Progenitor cell of endocrine pancreas (in vitro differentiated cells): Measurements from ENCODE around the gene LBHD1. TPM values are rescaled to one million over a fixed set of nuclear protein-coding genes. Genes with fewer than 3 reads are reported as not detected.
A peak's percentile ranks its signal among the peaks of the same experiment; 100 is the strongest.
"Not testable (repeated sequence)": the region's sequence is repeated elsewhere in the genome, so short reads cannot be mapped to it uniquely, and the experiment has no call there.

ENCODE experiments used
- DNase-seq: peaks from one replicate; pipeline ENCODE4 v3.0.0; 2021; ENCODE audit warnings: low spot score; ENCODE audit not compliant: unreplicated experiment
- H3K27ac Mint-ChIP-seq: 2 replicates; pipeline ENCODE4 v1.8.0; 2021; ENCODE audit warnings: mild to moderate bottlenecking, moderate library complexity, mixed read lengths
- H3K27me3 Mint-ChIP-seq: 2 replicates; pipeline ENCODE4 v1.8.0; 2021; ENCODE audit warnings: mixed read lengths
- H3K36me3 Mint-ChIP-seq: 2 replicates; pipeline ENCODE4 v1.8.0; 2022; ENCODE audit warnings: mixed read lengths; ENCODE audit not compliant: insufficient read depth
- H3K4me1 Mint-ChIP-seq: 2 replicates; pipeline ENCODE4 v1.8.0; 2021; ENCODE audit warnings: low read depth, mixed read lengths
- H3K4me3 Mint-ChIP-seq: 2 replicates; pipeline ENCODE4 v1.8.0; 2021; ENCODE audit warnings: low read depth, mild to moderate bottlenecking, moderate library complexity, mixed read lengths
- H3K9me3 Mint-ChIP-seq: 2 replicates; pipeline ENCODE4 v1.8.0; 2021; ENCODE audit warnings: low read depth, mixed read lengths
- total RNA-seq: library from RNA; stranded (reverse); gene quantifications from 2 replicates; pipeline ENCODE4 v1.2.1, GENCODE V29; 2021
- TF ChIP-seq, protein P1 (sequence below): fragments of 200-600 bp; sonication (generic); IDR thresholded peaks from one replicate; pipeline ENCODE4 v1.5.0; 2021; ENCODE audit warnings: antibody characterized with exemption, mild to moderate bottlenecking; ENCODE audit not compliant: unreplicated experiment

The LBHD1 gene
- total RNA-seq, 1 donor from 2014 or later = 9.3 TPM

DNA sequence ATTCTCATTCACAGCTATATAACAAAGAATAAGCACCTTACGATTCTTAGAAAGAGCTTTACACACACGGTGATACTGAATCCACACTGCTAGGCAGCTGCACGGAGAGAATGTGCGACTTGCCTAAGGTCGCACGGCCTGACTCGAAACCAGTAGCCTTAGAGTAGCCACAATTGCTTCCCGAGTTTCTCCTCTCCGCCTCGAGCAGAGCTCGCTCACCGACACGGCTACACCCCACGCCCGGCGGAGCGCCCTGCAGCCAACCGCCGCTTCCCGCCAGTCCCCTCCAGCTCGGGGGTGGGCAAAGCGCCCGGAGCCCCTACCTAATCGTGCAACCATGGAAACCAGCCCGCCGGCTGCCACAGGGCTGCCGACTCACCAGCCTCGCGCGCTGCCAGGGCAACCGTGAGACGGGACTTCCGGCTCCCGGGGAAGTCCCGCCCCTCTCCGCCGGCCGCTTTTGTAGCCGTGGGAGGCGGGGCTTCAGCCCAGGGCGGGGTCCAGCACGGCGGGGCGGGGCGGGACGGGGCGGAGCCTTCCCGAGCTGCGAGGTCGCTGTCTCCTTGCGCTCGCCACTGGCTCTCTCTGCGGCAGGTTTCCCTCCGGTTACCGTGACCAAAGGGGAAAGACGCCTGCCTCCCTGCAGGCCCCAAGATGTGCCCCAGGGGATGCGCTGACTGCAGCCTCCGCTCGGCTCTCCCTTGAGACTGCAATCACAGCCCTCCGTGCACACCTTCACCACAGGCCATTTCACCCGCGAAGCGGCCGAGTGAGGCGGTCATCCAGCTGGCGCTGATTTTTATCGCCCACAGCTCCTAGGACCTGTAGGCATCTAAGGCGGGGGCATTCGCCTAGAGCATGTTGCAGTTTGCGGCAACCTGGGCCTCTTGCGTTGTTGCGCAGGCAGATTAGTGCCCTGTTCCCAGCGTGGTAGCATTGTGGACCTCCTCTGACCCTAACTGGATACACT, 34.1 kb upstream of the LBHD1 start:
- Mint-ChIP-seq H3K9me3 (no peaks in the 10 kb centered on the region), H3K4me3 (peak overlapping the region; percentile 90), H3K4me1 (peaks cover 28% of the 10 kb centered on the region), H3K27me3 (no peaks in the 10 kb centered on the region), H3K36me3 (peaks cover 11% of the 10 kb centered on the region), H3K27ac (peak overlapping the region; percentile 99)
- TF ChIP-seq, protein P1, sequence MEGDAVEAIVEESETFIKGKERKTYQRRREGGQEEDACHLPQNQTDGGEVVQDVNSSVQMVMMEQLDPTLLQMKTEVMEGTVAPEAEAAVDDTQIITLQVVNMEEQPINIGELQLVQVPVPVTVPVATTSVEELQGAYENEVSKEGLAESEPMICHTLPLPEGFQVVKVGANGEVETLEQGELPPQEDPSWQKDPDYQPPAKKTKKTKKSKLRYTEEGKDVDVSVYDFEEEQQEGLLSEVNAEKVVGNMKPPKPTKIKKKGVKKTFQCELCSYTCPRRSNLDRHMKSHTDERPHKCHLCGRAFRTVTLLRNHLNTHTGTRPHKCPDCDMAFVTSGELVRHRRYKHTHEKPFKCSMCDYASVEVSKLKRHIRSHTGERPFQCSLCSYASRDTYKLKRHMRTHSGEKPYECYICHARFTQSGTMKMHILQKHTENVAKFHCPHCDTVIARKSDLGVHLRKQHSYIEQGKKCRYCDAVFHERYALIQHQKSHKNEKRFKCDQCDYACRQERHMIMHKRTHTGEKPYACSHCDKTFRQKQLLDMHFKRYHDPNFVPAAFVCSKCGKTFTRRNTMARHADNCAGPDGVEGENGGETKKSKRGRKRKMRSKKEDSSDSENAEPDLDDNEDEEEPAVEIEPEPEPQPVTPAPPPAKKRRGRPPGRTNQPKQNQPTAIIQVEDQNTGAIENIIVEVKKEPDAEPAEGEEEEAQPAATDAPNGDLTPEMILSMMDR = no peak
- peak; percentile 91 for DNase-seq

DNA sequence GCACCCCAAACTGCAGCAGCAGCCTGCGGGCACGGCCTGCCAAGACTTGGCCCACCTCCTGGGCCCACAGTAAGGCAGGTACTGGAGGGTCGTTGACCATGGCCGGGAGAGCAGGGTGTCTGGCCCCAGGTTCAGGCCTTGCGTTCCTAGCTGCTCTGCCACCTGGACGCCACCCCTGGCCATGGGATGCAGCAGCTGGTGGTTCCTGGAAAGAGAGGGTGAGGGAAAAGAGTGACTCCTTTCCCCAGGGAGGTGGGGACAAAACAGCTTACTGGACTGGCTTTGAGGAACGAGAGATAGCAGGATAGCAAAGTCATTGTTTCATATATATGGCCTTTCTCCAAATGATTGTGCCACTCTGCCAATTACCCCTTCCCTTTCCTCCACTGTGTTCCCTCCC, 33.3 kb upstream of the LBHD1 start:
- Mint-ChIP-seq H3K27ac (peak overlapping the region; percentile 99), H3K9me3 (no peaks in the 10 kb centered on the region), H3K36me3 (peaks cover 12% of the 10 kb centered on the region), H3K4me1 (peaks cover 28% of the 10 kb centered on the region), H3K4me3 (peak overlapping the region; percentile 90), H3K27me3 (no peaks in the 10 kb centered on the region)
- DNase-seq = no peak
- TF ChIP-seq, protein P1 = no peak

DNA sequence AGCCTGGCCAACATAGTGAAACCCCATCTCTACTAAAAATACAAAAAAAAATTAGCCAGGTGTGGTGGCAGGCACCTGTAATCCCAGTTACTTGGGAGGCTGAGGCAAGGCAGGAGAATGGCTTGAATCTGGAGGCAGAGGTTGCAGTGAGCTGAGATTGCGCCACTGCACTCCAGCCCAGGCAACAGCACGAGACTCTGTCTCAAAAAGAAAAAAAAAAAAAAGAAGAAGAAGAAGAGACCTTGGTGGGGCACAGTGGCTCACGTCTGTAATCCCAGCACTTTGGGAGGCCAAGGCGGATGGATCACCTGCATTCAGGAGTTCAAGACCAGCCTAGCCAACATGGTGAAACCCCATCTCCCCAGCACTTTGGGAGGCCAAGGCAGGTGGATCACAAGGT, 31.9 kb upstream of the LBHD1 start:
- peaks cover 23% of the 10 kb centered on the region for H3K4me1 Mint-ChIP-seq
- DNase-seq, H3K9me3 Mint-ChIP-seq, H3K27ac Mint-ChIP-seq, H3K27me3 Mint-ChIP-seq, H3K4me3 Mint-ChIP-seq: not testable (repeated sequence)
- peaks cover 11% of the 10 kb centered on the region for H3K36me3 Mint-ChIP-seq

DNA sequence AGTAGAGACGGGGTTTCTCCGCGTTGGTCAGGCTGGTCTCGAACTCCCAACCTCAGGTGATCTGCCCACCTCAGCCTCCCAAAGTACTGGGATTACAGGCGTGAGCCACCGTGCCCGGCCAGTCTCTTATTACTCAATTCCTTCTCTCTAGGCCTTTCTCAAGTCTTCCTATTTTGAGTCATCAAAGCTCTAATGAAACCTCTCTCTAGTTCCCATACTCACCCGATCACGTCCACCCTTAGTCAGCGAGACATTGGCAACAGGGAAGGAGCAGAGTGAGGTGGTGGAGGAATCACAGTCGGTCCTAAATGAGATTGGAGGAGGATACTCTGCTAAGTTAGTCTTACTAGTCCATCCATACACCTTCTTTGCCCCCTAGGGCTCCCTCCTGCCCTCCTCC, 30.2 kb upstream of the LBHD1 start:
- H3K4me3 Mint-ChIP-seq = no peak overlapping the region
- no peaks in the 10 kb centered on the region for H3K27me3 Mint-ChIP-seq
- H3K36me3 Mint-ChIP-seq = peaks cover 14% of the 10 kb centered on the region
- DNase-seq = no peak
- H3K9me3 Mint-ChIP-seq = no peaks in the 10 kb centered on the region
- peaks cover 16% of the 10 kb centered on the region for H3K4me1 Mint-ChIP-seq
- peak overlapping the region; percentile 2 for H3K27ac Mint-ChIP-seq
- TF ChIP-seq, protein P1 = no peak

DNA sequence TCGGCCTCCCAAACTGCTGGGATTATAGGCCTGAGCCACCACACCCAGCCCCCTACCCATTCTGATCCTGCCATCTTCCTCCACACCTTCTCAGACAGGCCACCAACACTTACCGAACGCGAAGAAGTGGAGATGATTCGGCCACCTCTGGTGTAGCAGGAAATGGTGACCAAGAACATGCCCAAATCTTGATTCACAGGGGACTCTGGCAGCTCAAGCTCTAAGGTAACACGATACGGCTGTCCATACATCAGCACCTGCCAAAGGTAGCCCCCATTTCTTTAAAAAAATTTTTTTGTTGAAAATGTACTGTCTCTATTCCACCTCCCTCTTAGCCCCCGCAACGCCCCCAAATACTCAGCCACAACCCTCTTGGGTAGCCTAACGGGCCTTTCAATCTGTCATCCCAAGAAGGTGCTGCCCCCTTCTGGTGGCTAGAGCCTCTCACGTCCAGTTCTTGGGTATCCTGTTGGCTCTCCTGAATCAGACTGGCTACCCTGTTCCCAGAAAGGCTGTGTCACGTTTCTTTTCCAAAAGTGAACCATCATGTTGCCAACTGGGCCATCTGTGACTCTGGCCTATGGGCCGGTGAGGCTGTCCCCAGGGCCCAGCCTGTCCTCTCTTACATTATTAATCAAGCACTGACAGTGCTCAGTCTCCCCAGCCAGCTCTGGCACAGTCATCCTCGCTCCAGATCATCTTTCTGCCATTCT, 22.5 kb upstream of the LBHD1 start:
- no peaks in the 10 kb centered on the region for H3K4me1 Mint-ChIP-seq
- TF ChIP-seq, protein P1 = peak; percentile 80
- DNase-seq = peak; percentile 47
- peaks cover 16% of the 10 kb centered on the region for H3K36me3 Mint-ChIP-seq
- H3K27ac Mint-ChIP-seq = peak overlapping the region; percentile 17
- H3K9me3 Mint-ChIP-seq = no peaks in the 10 kb centered on the region
- H3K4me3 Mint-ChIP-seq = no peak overlapping the region
- H3K27me3 Mint-ChIP-seq = no peaks in the 10 kb centered on the region

DNA sequence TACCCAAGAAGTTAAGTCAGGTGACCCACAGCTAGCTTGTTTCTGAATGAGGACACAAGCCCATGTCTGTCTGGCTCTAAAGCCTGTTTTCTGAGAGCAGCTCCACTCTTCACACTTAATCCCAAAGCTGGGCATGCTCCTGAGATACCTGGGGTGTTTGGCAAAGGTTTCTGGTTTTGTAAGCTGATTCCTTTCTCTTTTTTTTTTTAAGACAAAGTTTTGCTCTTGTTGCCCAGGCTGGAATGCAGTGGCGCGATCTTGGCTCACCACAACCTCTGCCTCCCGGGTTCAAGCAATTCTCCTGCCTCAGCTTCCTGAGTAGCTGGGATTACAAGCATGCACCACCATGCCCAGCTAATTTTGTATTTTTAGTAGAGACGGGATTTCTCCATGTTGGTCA, 21.6 kb upstream of the LBHD1 start:
- H3K36me3 Mint-ChIP-seq = peaks cover 15% of the 10 kb centered on the region
- not testable (repeated sequence) for H3K27me3 Mint-ChIP-seq, H3K9me3 Mint-ChIP-seq

More for the DNA sequence above, 21.6 kb upstream of the LBHD1 start:
- DNase-seq, H3K4me1 Mint-ChIP-seq, H3K27ac Mint-ChIP-seq, H3K4me3 Mint-ChIP-seq: not testable (repeated sequence)
